Measurements from ENCODE around the gene UBE2S. TPM values are rescaled to one million over a fixed set of nuclear protein-coding genes. Genes with fewer than 3 reads are reported as not detected.
"Not testable (repeated sequence)": the region's sequence is repeated elsewhere in the genome, so short reads cannot be mapped to it uniquely, and the experiment has no call there.

UBE2S gene
- 56.2 TPM for total RNA-seq (ENCODE audit: unreplicated experiment)
- long read RNA-seq, partial matches to known transcripts: 0 of 2 reads
- long read RNA-seq, other reads (novel, unspliced or antisense): 0 of 2 reads

DNA sequence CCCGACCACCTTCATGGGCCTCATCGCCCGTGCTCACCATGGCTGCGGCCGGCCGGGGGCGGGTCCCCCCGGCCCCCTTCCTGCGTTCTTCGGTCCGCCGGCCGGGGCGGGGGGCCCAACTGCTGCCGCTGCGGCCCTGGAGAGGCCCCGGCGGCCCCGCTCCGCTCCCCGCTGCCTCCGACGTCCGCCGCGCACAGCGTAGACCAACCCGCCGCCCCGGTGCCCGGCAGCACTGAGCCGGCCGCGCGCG, at the start of gene UBE2S:
Gene UBE2S (minus strand): TSS at position 239 of the 250 bp plus-strand sequence. CDS start 199 bp downstream, at position 40.
- Mint-ChIP-seq H3K4me3 (ENCODE audit: unreplicated experiment) (peak within 1 kb of the TSS; percentile 93), H3K27me3 (ENCODE audit: unreplicated experiment) (peaks cover 13% of the 10 kb centered on the region), H3K36me3 (ENCODE audit: low read depth, unreplicated experiment) (peaks cover 28% of the 10 kb centered on the region), H3K4me1 (ENCODE audit: unreplicated experiment) (peaks cover 14% of the 10 kb centered on the region), H3K27ac (ENCODE audit: unreplicated experiment) (peak within 1 kb of the TSS; percentile 90)
- not testable (repeated sequence) for H3K9me3 Mint-ChIP-seq (ENCODE audit: unreplicated experiment); DNase-seq (ENCODE audit: low spot score)

DNA sequence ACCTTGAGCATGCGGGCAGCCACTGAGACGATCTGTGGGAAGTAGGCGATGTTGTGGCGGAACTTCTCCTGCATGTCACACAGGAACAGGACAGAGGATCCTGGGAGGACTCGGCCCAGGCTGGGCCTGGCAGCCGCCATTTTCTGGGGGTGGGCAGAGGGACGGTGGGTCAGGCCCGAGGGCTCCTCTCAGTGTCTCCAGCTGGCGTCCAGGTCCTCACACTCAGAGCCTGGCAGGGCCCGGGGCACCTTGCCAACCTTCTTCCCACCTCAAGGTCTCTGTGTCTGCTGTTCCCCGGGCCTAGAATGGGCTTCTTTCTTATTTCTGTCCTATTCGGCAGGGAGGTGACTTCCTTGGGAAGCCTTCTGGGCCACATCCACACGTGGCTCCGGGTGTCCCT, 48.8 kb upstream of the UBE2S start:
- no peak overlapping the region for H3K4me3 Mint-ChIP-seq (ENCODE audit: unreplicated experiment)
- no peaks in the 10 kb centered on the region for H3K9me3 Mint-ChIP-seq (ENCODE audit: unreplicated experiment)
- no peak for DNase-seq (ENCODE audit: low spot score)
- no peak overlapping the region for H3K27ac Mint-ChIP-seq (ENCODE audit: unreplicated experiment)
- H3K36me3 Mint-ChIP-seq (ENCODE audit: low read depth, unreplicated experiment): peaks cover 8% of the 10 kb centered on the region
- TF ChIP-seq, protein P1, sequence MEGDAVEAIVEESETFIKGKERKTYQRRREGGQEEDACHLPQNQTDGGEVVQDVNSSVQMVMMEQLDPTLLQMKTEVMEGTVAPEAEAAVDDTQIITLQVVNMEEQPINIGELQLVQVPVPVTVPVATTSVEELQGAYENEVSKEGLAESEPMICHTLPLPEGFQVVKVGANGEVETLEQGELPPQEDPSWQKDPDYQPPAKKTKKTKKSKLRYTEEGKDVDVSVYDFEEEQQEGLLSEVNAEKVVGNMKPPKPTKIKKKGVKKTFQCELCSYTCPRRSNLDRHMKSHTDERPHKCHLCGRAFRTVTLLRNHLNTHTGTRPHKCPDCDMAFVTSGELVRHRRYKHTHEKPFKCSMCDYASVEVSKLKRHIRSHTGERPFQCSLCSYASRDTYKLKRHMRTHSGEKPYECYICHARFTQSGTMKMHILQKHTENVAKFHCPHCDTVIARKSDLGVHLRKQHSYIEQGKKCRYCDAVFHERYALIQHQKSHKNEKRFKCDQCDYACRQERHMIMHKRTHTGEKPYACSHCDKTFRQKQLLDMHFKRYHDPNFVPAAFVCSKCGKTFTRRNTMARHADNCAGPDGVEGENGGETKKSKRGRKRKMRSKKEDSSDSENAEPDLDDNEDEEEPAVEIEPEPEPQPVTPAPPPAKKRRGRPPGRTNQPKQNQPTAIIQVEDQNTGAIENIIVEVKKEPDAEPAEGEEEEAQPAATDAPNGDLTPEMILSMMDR (IDR thresholded peaks at IDR 0.05; ENCODE audit: unreplicated experiment): no peak
- H3K4me1 Mint-ChIP-seq (ENCODE audit: unreplicated experiment): peaks cover 5% of the 10 kb centered on the region
- peaks cover 22% of the 10 kb centered on the region for H3K27me3 Mint-ChIP-seq (ENCODE audit: unreplicated experiment)

DNA sequence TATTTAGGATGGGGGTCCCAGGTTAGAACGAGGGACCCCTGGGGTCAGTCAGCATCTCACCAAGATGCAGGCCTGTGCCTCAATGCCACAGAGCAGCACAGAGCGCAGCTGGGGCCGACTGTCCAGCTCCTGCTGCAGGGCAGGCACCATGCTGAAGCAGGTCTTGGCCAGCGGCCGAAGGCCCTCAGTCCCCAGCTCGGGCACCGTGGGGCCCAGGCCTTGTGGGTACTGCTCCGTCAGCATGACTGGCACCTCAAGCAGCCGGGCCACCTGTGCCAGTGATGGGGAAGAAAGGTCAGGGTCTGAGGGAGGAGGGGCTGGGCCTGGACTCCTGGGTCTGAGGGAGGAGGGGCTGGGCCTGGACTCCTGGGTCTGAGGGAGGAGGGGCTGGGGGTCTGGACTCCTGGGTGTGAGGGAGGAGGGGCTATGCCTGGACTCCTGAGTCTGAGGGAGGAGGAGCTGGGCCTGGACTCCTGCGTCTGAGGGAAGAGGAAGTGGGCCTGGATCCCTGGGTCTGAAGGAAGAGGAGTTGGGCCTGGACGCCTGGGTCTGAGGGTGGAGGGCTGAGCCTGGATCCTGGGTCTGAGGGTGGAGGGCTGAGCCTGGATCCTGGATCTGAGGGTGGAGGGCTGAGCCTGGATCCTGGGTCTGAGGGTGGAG, 48.1 kb upstream of the UBE2S start:
- H3K27ac Mint-ChIP-seq (ENCODE audit: unreplicated experiment): no peak overlapping the region
- peaks cover 8% of the 10 kb centered on the region for H3K36me3 Mint-ChIP-seq (ENCODE audit: low read depth, unreplicated experiment)
- H3K4me3 Mint-ChIP-seq (ENCODE audit: unreplicated experiment): no peak overlapping the region
- no peaks in the 10 kb centered on the region for H3K9me3 Mint-ChIP-seq (ENCODE audit: unreplicated experiment)
- peaks cover 24% of the 10 kb centered on the region for H3K27me3 Mint-ChIP-seq (ENCODE audit: unreplicated experiment)
- peaks cover 5% of the 10 kb centered on the region for H3K4me1 Mint-ChIP-seq (ENCODE audit: unreplicated experiment)
- TF ChIP-seq, protein P1 (IDR thresholded peaks at IDR 0.05; ENCODE audit: unreplicated experiment): no peak
- no peak for DNase-seq (ENCODE audit: low spot score)

DNA sequence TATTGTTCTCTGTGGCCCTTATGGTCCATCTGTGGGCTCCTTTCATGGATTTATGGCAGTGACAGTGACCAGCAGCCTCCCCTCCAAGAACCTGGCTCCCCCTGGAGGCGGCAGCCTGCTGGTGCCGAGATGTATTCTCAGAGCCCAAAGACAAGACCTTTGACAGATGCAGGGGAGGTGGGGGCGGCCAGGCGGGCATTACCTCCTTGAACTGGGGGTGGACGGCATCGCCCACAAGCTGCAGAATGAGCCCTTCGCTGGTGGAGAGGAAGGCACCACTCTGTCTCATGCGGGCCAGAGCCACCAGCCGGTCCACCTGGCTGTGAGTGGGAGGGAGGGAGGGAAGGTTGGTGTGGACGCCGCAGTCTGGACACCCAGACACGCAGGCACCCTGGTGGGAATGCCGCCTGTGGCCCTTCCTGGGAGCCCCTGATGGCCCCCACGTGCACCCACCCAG, 47.2 kb upstream of the UBE2S start:
- DNase-seq (ENCODE audit: low spot score): peak; percentile 71
- Mint-ChIP-seq H3K27me3 (ENCODE audit: unreplicated experiment) (peaks cover 25% of the 10 kb centered on the region), H3K36me3 (ENCODE audit: low read depth, unreplicated experiment) (peaks cover 8% of the 10 kb centered on the region), H3K9me3 (ENCODE audit: unreplicated experiment) (no peaks in the 10 kb centered on the region), H3K27ac (ENCODE audit: unreplicated experiment) (no peak overlapping the region), H3K4me1 (ENCODE audit: unreplicated experiment) (peaks cover 5% of the 10 kb centered on the region), H3K4me3 (ENCODE audit: unreplicated experiment) (peak overlapping the region; percentile 59)
- TF ChIP-seq, protein P1 (IDR thresholded peaks at IDR 0.05; ENCODE audit: unreplicated experiment): peak; percentile 77

DNA sequence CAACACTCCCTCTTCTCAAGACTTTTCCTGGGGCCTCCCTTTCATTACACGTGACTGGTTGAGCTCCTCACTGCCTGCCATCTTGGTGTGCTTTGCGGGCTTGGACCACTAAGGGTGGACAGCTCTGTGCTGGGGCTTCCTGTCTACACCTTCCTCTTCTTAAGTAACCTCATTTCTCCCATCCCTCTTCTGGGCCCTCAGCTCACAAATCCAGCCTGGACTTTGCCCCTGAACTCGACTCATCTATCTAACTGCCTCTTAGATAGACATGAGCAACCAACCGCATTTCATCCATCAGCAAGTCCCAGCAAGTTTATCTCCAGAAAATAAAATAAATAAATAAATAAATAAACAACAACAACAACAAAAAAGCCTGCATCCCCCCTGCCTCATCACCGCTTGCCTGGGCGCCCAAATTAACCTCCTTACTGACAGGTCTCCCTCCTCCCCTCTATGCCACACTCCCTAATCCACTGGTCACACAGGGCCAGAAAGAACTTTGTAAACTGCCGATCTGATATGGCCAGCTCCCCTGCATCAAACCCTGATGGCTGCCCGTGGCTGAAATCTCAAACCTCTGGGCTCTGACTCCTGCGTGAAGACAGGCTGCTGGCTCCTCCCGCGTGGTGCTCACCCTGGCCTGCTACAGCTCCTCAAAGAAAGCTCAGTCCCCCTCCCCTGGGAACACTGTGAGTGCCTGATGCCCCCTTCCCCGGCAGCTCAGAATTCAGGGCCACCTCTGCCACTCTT, 46.1 kb upstream of the UBE2S start:
- TF ChIP-seq, protein P1 (IDR thresholded peaks at IDR 0.05; ENCODE audit: unreplicated experiment): no peak
- peaks cover 8% of the 10 kb centered on the region for H3K36me3 Mint-ChIP-seq (ENCODE audit: low read depth, unreplicated experiment)
- no peak for DNase-seq (ENCODE audit: low spot score)
- H3K27ac Mint-ChIP-seq (ENCODE audit: unreplicated experiment): peak overlapping the region; percentile 16
- H3K9me3 Mint-ChIP-seq (ENCODE audit: unreplicated experiment): no peaks in the 10 kb centered on the region
- H3K4me1 Mint-ChIP-seq (ENCODE audit: unreplicated experiment): peaks cover 5% of the 10 kb centered on the region
- peak overlapping the region; percentile 81 for H3K4me3 Mint-ChIP-seq (ENCODE audit: unreplicated experiment)
- H3K27me3 Mint-ChIP-seq (ENCODE audit: unreplicated experiment): peaks cover 25% of the 10 kb centered on the region

Data from endothelial cell (in vitro differentiated cells).